ENCODE results near the gene EVI5.
"Not testable (repeated sequence)": the region's sequence is repeated elsewhere in the genome, so short reads cannot be mapped to it uniquely, and the experiment has no call there.

Gene EVI5

GRCh38 chr1:92567211-92567868, 217.6 kb downstream of the EVI5 start:
- DNase-seq = no peak

GRCh38 chr1:92563457-92564216, 221.3 kb downstream of the EVI5 start:
- DNase-seq = no peak

- DNase-seq = no peak
Measured at GRCh38 chr1:92556350-92556749, 228.6 kb downstream of the EVI5 start.

GRCh38 chr1:92554216-92554615, 230.7 kb downstream of the EVI5 start:
- no peak for DNase-seq

- peak in 1 of 2 experiments; percentile 48 for DNase-seq
Measured at GRCh38 chr1:92551916-92552315, 233.0 kb downstream of the EVI5 start.

- DNase-seq = no peak
Measured at GRCh38 chr1:92544756-92545165, 240.1 kb downstream of the EVI5 start.

GRCh38 chr1:92543131-92544055, 241.5 kb downstream of the EVI5 start:
- DNase-seq = no peak

GRCh38 chr1:92538413-92539061, 246.4 kb downstream of the EVI5 start:
- DNase-seq = no peak

GRCh38 chr1:92538048-92538412, 246.9 kb downstream of the EVI5 start:
- DNase-seq = no peak

GRCh38 chr1:92536980-92537884, 247.7 kb downstream of the EVI5 start:
- no peak for DNase-seq

- DNase-seq = no peak
Measured at GRCh38 chr1:92536211-92536979, 248.5 kb downstream of the EVI5 start.

- not testable (repeated sequence) for DNase-seq
Measured at GRCh38 chr1:92532371-92532770, 252.5 kb downstream of the EVI5 start.

GRCh38 chr1:92531939-92532338, 253.0 kb downstream of the EVI5 start:
- DNase-seq = not testable (repeated sequence)

- no peak for DNase-seq
Measured at GRCh38 chr1:92527670-92528069, 257.2 kb downstream of the EVI5 start.

GRCh38 chr1:92524944-92525590, 259.8 kb downstream of the EVI5 start:
- not testable (repeated sequence) for DNase-seq

- no peak for DNase-seq
Measured at GRCh38 chr1:92519043-92519442, 265.9 kb downstream of the EVI5 start.

- DNase-seq = no peak
Measured at GRCh38 chr1:92516574-92516973, 268.3 kb downstream of the EVI5 start.

GRCh38 chr1:92515796-92516201, 269.1 kb downstream of the EVI5 start:
- no peak for DNase-seq

GRCh38 chr1:92511541-92511940, 273.4 kb downstream of the EVI5 start:
- no peak for DNase-seq

- no peak for DNase-seq
Measured at GRCh38 chr1:92509619-92510018, 275.3 kb downstream of the EVI5 start.
